GM23338 (cell line): Measurements from ENCODE around the gene CTNNBIP1. TPM values are rescaled to one million over a fixed set of nuclear protein-coding genes. Genes with fewer than 3 reads are reported as not detected.

Source experiments
- ATAC-seq: fragments of 200-7000 bp; cut with Tn5 transposase; 3 replicates; pipeline ENCODE4 v1.9.1; 2020
- DNase-seq: peaks from one replicate; pipeline ENCODE4 v3.0.0-alpha.2; 2015; ENCODE audit warnings: low spot score
- H2AFZ ChIP-seq: fragments of 200-600 bp; sonication (generic); 2 replicates; pipeline ENCODE4 v1.8.0; 2016; ENCODE audit warnings: antibody characterized with exemption, mild to moderate bottlenecking, moderate library complexity
- H3F3A ChIP-seq: fragments of 200-600 bp; sonication (generic); replicated peaks from 2 replicates; pipeline ENCODE4 v1.8.0; 2017; ENCODE audit warnings: antibody characterized with exemption, mixed run types, low read depth
- H3K27ac ChIP-seq: fragments of 200-600 bp; sonication (generic); 2 replicates; pipeline ENCODE4 v1.6.1; 2016; ENCODE audit warnings: low read depth
- H3K27me3 ChIP-seq: fragments of 200-600 bp; sonication (generic); 2 replicates; pipeline ENCODE4 v1.8.0; 2016; ENCODE audit warnings: mild to moderate bottlenecking, mixed run types, moderate library complexity; ENCODE audit not compliant: insufficient read depth
- H3K36me3 ChIP-seq: fragments of 200-600 bp; sonication (generic); 2 replicates; pipeline ENCODE4 v1.8.0; 2016; ENCODE audit warnings: mild to moderate bottlenecking; ENCODE audit not compliant: insufficient read depth
- H3K4me1 ChIP-seq: fragments of 200-600 bp; sonication (generic); 2 replicates; pipeline ENCODE4 v1.8.0; 2016; ENCODE audit warnings: mild to moderate bottlenecking, moderate library complexity; ENCODE audit not compliant: insufficient read depth
- H3K4me2 ChIP-seq: fragments of 200-600 bp; sonication (generic); 2 replicates; pipeline ENCODE4 v1.7.1; 2017; ENCODE audit warnings: mixed run types
- H3K4me3 ChIP-seq: fragments of 200-600 bp; sonication (generic); 2 replicates; pipeline ENCODE4 v1.6.1; 2016; ENCODE audit warnings: mixed run types
- H3K79me2 ChIP-seq: fragments of 200-600 bp; sonication (generic); replicated peaks from 2 replicates; pipeline ENCODE4 v1.8.0; 2017; ENCODE audit warnings: mild to moderate bottlenecking; ENCODE audit not compliant: insufficient read depth
- H3K9me2 ChIP-seq: fragments of 200-600 bp; sonication (generic); 2 replicates; pipeline ENCODE4 v1.8.0; 2017; ENCODE audit not compliant: insufficient read depth
- H4K20me1 ChIP-seq: fragments of 200-600 bp; sonication (generic); replicated peaks from 2 replicates; pipeline ENCODE4 v1.8.0; 2017; ENCODE audit warnings: mild to moderate bottlenecking; ENCODE audit not compliant: insufficient read depth
- H3K27ac Mint-ChIP-seq: 2 replicates; pipeline ENCODE4 v1.8.0; 2020; ENCODE audit warnings: inconsistent platforms, mild to moderate bottlenecking, moderate library complexity, mixed read lengths
- H3K27me3 Mint-ChIP-seq: 3 replicates; pipeline ENCODE4 v1.8.0; 2022; ENCODE audit warnings: low read depth, mild to moderate bottlenecking, moderate library complexity, mixed read lengths, inconsistent platforms; ENCODE audit not compliant: insufficient read depth, poor library complexity
- H3K36me3 Mint-ChIP-seq: 3 replicates; pipeline ENCODE4 v1.8.0; 2021; ENCODE audit warnings: low read depth, mild to moderate bottlenecking, inconsistent platforms, moderate library complexity, mixed read lengths
- H3K4me1 Mint-ChIP-seq: 3 replicates; pipeline ENCODE4 v1.8.0; 2020; ENCODE audit warnings: mild to moderate bottlenecking, inconsistent platforms, mixed read lengths
- H3K4me3 Mint-ChIP-seq: 3 replicates; pipeline ENCODE4 v1.8.0; 2021; ENCODE audit warnings: moderate library complexity, mild to moderate bottlenecking, inconsistent platforms, mixed read lengths
- H3K9me3 Mint-ChIP-seq: 3 replicates; pipeline ENCODE4 v1.8.0; 2020; ENCODE audit warnings: moderate library complexity, mild to moderate bottlenecking, inconsistent platforms, mixed read lengths
- CREB1 ChIP-seq: fragments of 250-450 bp; sonication (Bioruptor Pico); IDR thresholded peaks from 2 replicates; pipeline ENCODE4 v1.5.0; 2020; ENCODE audit warnings: low read depth, mild to moderate bottlenecking, moderate library complexity
- CTCF ChIP-seq, 2 experiments: fragments of 200-600 bp in 1 of 2; sonication (generic) in 1 of 2; conservative IDR thresholded peaks; 2 replicates each; pipeline versions ENCODE4 v1.5.1 to v1.6.1; 2016 to 2017; ENCODE audit warnings: antibody characterized with exemption in 2 of 2, low read depth in 2 of 2, mild to moderate bottlenecking in 2 of 2, moderate library complexity in 1 of 2
- ETS1 ChIP-seq: IDR thresholded peaks from 2 replicates; pipeline ENCODE4 v1.6.1; 2016; ENCODE audit warnings: antibody characterized with exemption
- EZH2 ChIP-seq: fragments of 200-600 bp; sonication (generic); IDR thresholded peaks from one replicate; pipeline ENCODE4 v1.8.0; 2017; ENCODE audit warnings: antibody characterized with exemption, mild to moderate bottlenecking, low read depth; ENCODE audit not compliant: unreplicated experiment
- EZH2phosphoT487 ChIP-seq: fragments of 200-600 bp; sonication (generic); IDR thresholded peaks from one replicate; pipeline ENCODE4 v1.8.1; 2018; ENCODE audit warnings: antibody characterized with exemption; ENCODE audit not compliant: unreplicated experiment
- JUNB ChIP-seq: IDR thresholded peaks from one replicate; pipeline ENCODE4 v1.6.1; 2016; ENCODE audit warnings: antibody characterized with exemption; ENCODE audit not compliant: unreplicated experiment
- NANOG ChIP-seq: IDR thresholded peaks from 2 replicates; pipeline ENCODE4 v1.6.1; 2016; ENCODE audit warnings: antibody characterized with exemption, borderline replicate concordance
- POLR2AphosphoS5 ChIP-seq: IDR thresholded peaks from 2 replicates; pipeline ENCODE4 v1.6.1; 2016; ENCODE audit warnings: antibody characterized with exemption, low read depth
- REST ChIP-seq: IDR thresholded peaks from one replicate; pipeline ENCODE4 v1.6.1; 2018; ENCODE audit warnings: antibody characterized with exemption; ENCODE audit not compliant: unreplicated experiment
- STAT1 ChIP-seq: IDR thresholded peaks from one replicate; pipeline ENCODE4 v1.6.1; 2016; ENCODE audit warnings: antibody characterized with exemption; ENCODE audit not compliant: unreplicated experiment
- ZNF114 ChIP-seq: fragments of 250-450 bp; sonication (Bioruptor Pico); IDR thresholded peaks from 2 replicates; pipeline ENCODE4 v1.5.0; 2020; ENCODE audit warnings: mild to moderate bottlenecking, moderate library complexity
- ZNF331 ChIP-seq: fragments of 250-450 bp; sonication (Bioruptor Pico); IDR thresholded peaks from 2 replicates; pipeline ENCODE4 v1.5.0; 2020; ENCODE audit warnings: low read depth, mild to moderate bottlenecking, moderate library complexity
- polyA plus RNA-seq: library from polyadenylated mRNA; unstranded; fragments of >200 nt; fragmentation: Nextera tagmentation; extraction: Ambion mirVana; gene quantifications from 2 replicates; pipeline ENCODE4 v1.2.1, GENCODE V29; 2016
- total RNA-seq: library from RNA; depleted of rRNA; stranded (reverse); fragments of >200 nt; shearing (Covaris generic); gene quantifications from 2 replicates; pipeline ENCODE4 v1.2.3, GENCODE V29; 2014

The CTNNBIP1 gene
- total and polyA plus RNA-seq, 2 experiments from 2014 or later = 30.3 to 55.1 TPM

- no peak overlapping the region for H3K27ac Mint-ChIP-seq
- no peak for ATAC-seq
- H3K4me2 ChIP-seq = peak overlapping the region; percentile 19; the same call in 1 of the 2 replicates
Observed at GRCh38 chr1:9820521-9820920, 89.5 kb downstream of the CTNNBIP1 start.

GRCh38 chr1:9817734-9818133, 92.3 kb downstream of the CTNNBIP1 start:
- Histone ChIP-seq H3F3A (no peaks in the 10 kb centered on the region; the same call in 1 of the 2 replicates), H3K27me3 (peaks cover 12% of the 10 kb centered on the region), H2AFZ (no peak overlapping the region), H3K4me1 (peaks cover 20% of the 10 kb centered on the region), H3K9me2 (no peaks in the 10 kb centered on the region), H3K4me2 (no peak overlapping the region), H3K27ac (peak overlapping the region; percentile 39; the same call in 1 of the 2 replicates), H4K20me1 (peaks cover 70% of the 10 kb centered on the region), H3K4me3 (no peak overlapping the region), H3K79me2 (peaks cover 100% of the 10 kb centered on the region), H3K36me3 (no peaks in the 10 kb centered on the region)
- peak; percentile 60 for ATAC-seq
- H3K9me3 Mint-ChIP-seq = no peaks in the 10 kb centered on the region
- H3K27ac Mint-ChIP-seq = no peak overlapping the region
- peaks cover 8% of the 10 kb centered on the region for H3K27me3 Mint-ChIP-seq
- H3K4me3 Mint-ChIP-seq = no peak overlapping the region
- DNase-seq = no peak
- peaks cover 2% of the 10 kb centered on the region; the same call in 1 of the 3 replicates for H3K36me3 Mint-ChIP-seq
- H3K4me1 Mint-ChIP-seq = peaks cover 32% of the 10 kb centered on the region
- no peak for TF ChIP-seq CREB1 (CRISPR knock-in tag)
- TF ChIP-seq ETS1 = no peak
- no peak for TF ChIP-seq STAT1
- TF ChIP-seq NANOG = no peak
- TF ChIP-seq JUNB = no peak
- no peak for TF ChIP-seq POLR2AphosphoS5
- TF ChIP-seq CTCF (conservative IDR thresholded peaks at IDR 0.05; ENCODE audit: low read depth in 2 of 2) = no peak
- no peak for TF ChIP-seq ZNF114 (CRISPR knock-in tag)
- no peak for TF ChIP-seq EZH2phosphoT487
- TF ChIP-seq ZNF331 (CRISPR knock-in tag) = no peak
- TF ChIP-seq REST = no peak
- TF ChIP-seq EZH2 = no peak

More at GRCh38 chr1:9820521-9820920, 89.5 kb downstream of the CTNNBIP1 start:
- no peaks in the 10 kb centered on the region for H3K9me3 Mint-ChIP-seq
- no peak overlapping the region for H3K4me3 ChIP-seq
- H2AFZ ChIP-seq = no peak overlapping the region
- no peak overlapping the region for H3K4me3 Mint-ChIP-seq
- no peaks in the 10 kb centered on the region for H3K36me3 ChIP-seq
- H3K9me2 ChIP-seq = no peaks in the 10 kb centered on the region
- no peak for DNase-seq
- peaks cover 50% of the 10 kb centered on the region for H4K20me1 ChIP-seq
- peaks cover 19% of the 10 kb centered on the region for H3K27me3 Mint-ChIP-seq
- peak overlapping the region; percentile 12; the same call in 1 of the 2 replicates for H3K27ac ChIP-seq
- H3K27me3 ChIP-seq = peaks cover 30% of the 10 kb centered on the region
- 0 out of 2 replicates have a peak, but pooled peaks cover 11% of the 10 kb centered on the region for H3F3A ChIP-seq
- no peak for TF ChIP-seq EZH2phosphoT487
- peaks cover 4% of the 10 kb centered on the region; the same call in 1 of the 3 replicates for H3K36me3 Mint-ChIP-seq
- H3K4me1 ChIP-seq = peaks cover 29% of the 10 kb centered on the region
- peaks cover 39% of the 10 kb centered on the region for H3K4me1 Mint-ChIP-seq
- peaks cover 76% of the 10 kb centered on the region for H3K79me2 ChIP-seq
